ENCODE measurements around the gene DDX10. TPM values are rescaled to one million over a fixed set of nuclear protein-coding genes. Genes with fewer than 3 reads are reported as not detected.

DDX10 gene
- total and polyA plus RNA-seq, 4 donors, result 8.0 to 11.8 (median 9.0) TPM

- no peak for TF ChIP-seq HNF4A (conservative IDR thresholded peaks at IDR 0.05)
- no peak for TF ChIP-seq YY1 (IDR thresholded peaks at IDR 0.05)
- H3K4me1 ChIP-seq (ENCODE audit: control insufficient read depth in 4 of 4, insufficient read depth in 4 of 4, low read length in 3 of 4), result no peaks in the 10 kb centered on the region
- H3K27ac ChIP-seq (ENCODE audit: low read depth in 1 of 2, low read length in 2 of 2), result no peak overlapping the region
Measured at GRCh38 chr11:108934289-108934688, 269.4 kb downstream of the DDX10 start.

GRCh38 chr11:108934696-108935095, 269.8 kb downstream of the DDX10 start:
- Histone ChIP-seq H3K27ac (ENCODE audit: low read depth in 1 of 2, low read length in 2 of 2) (no peak overlapping the region), H3K36me3 (ENCODE audit: control insufficient read depth in 4 of 4, insufficient read depth in 3 of 4, low read depth in 1 of 4, low read length in 3 of 4) (no peaks in the 10 kb centered on the region), H3K9ac (ENCODE audit: low read depth in 1 of 2, low read length in 2 of 2) (no peak overlapping the region), H3K27me3 (ENCODE audit: control insufficient read depth in 4 of 4, insufficient read depth in 4 of 4, low read length in 3 of 4) (no peaks in the 10 kb centered on the region), H3K4me1 (ENCODE audit: control insufficient read depth in 4 of 4, insufficient read depth in 4 of 4, low read length in 3 of 4) (no peaks in the 10 kb centered on the region), H3K9me3 (ENCODE audit: control insufficient read depth in 4 of 4, low read length in 3 of 4) (no peaks in the 10 kb centered on the region), H3K4me3 (ENCODE audit: low read depth in 1 of 3, low read length in 3 of 3) (no peak overlapping the region)
- TF ChIP-seq RAD21 (IDR thresholded peaks at IDR 0.05) (no peak), YY1 (IDR thresholded peaks at IDR 0.05) (no peak), ATF3 (IDR thresholded peaks at IDR 0.05) (no peak), HNF4A (conservative IDR thresholded peaks at IDR 0.05) (no peak), HNF4G (IDR thresholded peaks at IDR 0.05) (no peak), MAX (IDR thresholded peaks at IDR 0.05) (no peak), REST (IDR thresholded peaks at IDR 0.05) (no peak), SP1 (IDR thresholded peaks at IDR 0.05) (no peak), ZBTB33 (IDR thresholded peaks at IDR 0.05) (no peak), JUND (IDR thresholded peaks at IDR 0.05) (no peak), CTCF (IDR thresholded peaks at IDR 0.05; ENCODE audit: low read depth, low read length, missing input control) (no peak), EGR1 (IDR thresholded peaks at IDR 0.05; ENCODE audit: low read depth in 2 of 2) (no peak), NR2F2 (IDR thresholded peaks at IDR 0.05) (no peak)
- no peak for DNase-seq (ENCODE audit: low spot score)
- WGBS, result 97% methylated on average over 7 of the region's 7 CpGs

More at GRCh38 chr11:108934289-108934688, 269.4 kb downstream of the DDX10 start:
- Histone ChIP-seq H3K36me3 (ENCODE audit: control insufficient read depth in 4 of 4, insufficient read depth in 3 of 4, low read depth in 1 of 4, low read length in 3 of 4) (no peaks in the 10 kb centered on the region), H3K9me3 (ENCODE audit: control insufficient read depth in 4 of 4, low read length in 3 of 4) (no peaks in the 10 kb centered on the region), H3K4me3 (ENCODE audit: low read depth in 1 of 3, low read length in 3 of 3) (no peak overlapping the region), H3K9ac (ENCODE audit: low read depth in 1 of 2, low read length in 2 of 2) (no peak overlapping the region), H3K27me3 (ENCODE audit: control insufficient read depth in 4 of 4, insufficient read depth in 4 of 4, low read length in 3 of 4) (no peaks in the 10 kb centered on the region)
- no peak for DNase-seq (ENCODE audit: low spot score)
